Measurements from ENCODE around the gene AP2B1.

Gene AP2B1

GRCh38 chr17:35708149-35708548 is 121.0 kb downstream of the AP2B1 start:
- Histone ChIP-seq H3K9me3 (ENCODE audit: insufficient read depth, low read depth, low read length) (no peaks in the 10 kb centered on the region), H3K36me3 (ENCODE audit: insufficient read depth, low read depth, low read length) (peaks cover 35% of the 10 kb centered on the region), H3K4me1 (ENCODE audit: insufficient read depth, low read length) (no peaks in the 10 kb centered on the region), H3K27me3 (ENCODE audit: insufficient read depth, low read length) (no peaks in the 10 kb centered on the region), H3K9ac (ENCODE audit: low read depth, low read length) (no peak overlapping the region), H3K27ac (ENCODE audit: low read length) (no peak overlapping the region), H3K4me3 (ENCODE audit: low read length) (no peak overlapping the region)

GRCh38 chr17:35708951-35709350 is 121.8 kb downstream of the AP2B1 start:
- no peak overlapping the region for H3K27ac ChIP-seq (ENCODE audit: low read length)
- peaks cover 43% of the 10 kb centered on the region for H3K36me3 ChIP-seq (ENCODE audit: insufficient read depth, low read depth, low read length)
- no peak overlapping the region for H3K9ac ChIP-seq (ENCODE audit: low read depth, low read length)

GRCh38 chr17:35709874-35710273 is 122.8 kb downstream of the AP2B1 start:
- Histone ChIP-seq H3K4me3 (ENCODE audit: low read length) (no peak overlapping the region), H3K27me3 (ENCODE audit: insufficient read depth, low read length) (no peaks in the 10 kb centered on the region), H3K4me1 (ENCODE audit: insufficient read depth, low read length) (no peaks in the 10 kb centered on the region), H3K9ac (ENCODE audit: low read depth, low read length) (no peak overlapping the region), H3K27ac (ENCODE audit: low read length) (no peak overlapping the region), H3K36me3 (ENCODE audit: insufficient read depth, low read depth, low read length) (peaks cover 43% of the 10 kb centered on the region), H3K9me3 (ENCODE audit: insufficient read depth, low read depth, low read length) (no peaks in the 10 kb centered on the region)

More at GRCh38 chr17:35708951-35709350, 121.8 kb downstream of the AP2B1 start:
- Histone ChIP-seq H3K4me1 (ENCODE audit: insufficient read depth, low read length) (no peaks in the 10 kb centered on the region), H3K9me3 (ENCODE audit: insufficient read depth, low read depth, low read length) (no peaks in the 10 kb centered on the region), H3K4me3 (ENCODE audit: low read length) (no peak overlapping the region), H3K27me3 (ENCODE audit: insufficient read depth, low read length) (no peaks in the 10 kb centered on the region)

- Histone ChIP-seq H3K9me3 (ENCODE audit: insufficient read depth, low read depth, low read length) (no peaks in the 10 kb centered on the region), H3K4me3 (ENCODE audit: low read length) (no peak overlapping the region), H3K36me3 (ENCODE audit: insufficient read depth, low read depth, low read length) (peaks cover 43% of the 10 kb centered on the region), H3K27me3 (ENCODE audit: insufficient read depth, low read length) (no peaks in the 10 kb centered on the region), H3K9ac (ENCODE audit: low read depth, low read length) (no peak overlapping the region), H3K27ac (ENCODE audit: low read length) (no peak overlapping the region), H3K4me1 (ENCODE audit: insufficient read depth, low read length) (no peaks in the 10 kb centered on the region)
These were observed 123.8 kb downstream of the AP2B1 start for GRCh38 chr17:35710950-35711349.

- Histone ChIP-seq H3K36me3 (ENCODE audit: insufficient read depth, low read depth, low read length) (peaks cover 62% of the 10 kb centered on the region), H3K4me1 (ENCODE audit: insufficient read depth, low read length) (no peaks in the 10 kb centered on the region), H3K9me3 (ENCODE audit: insufficient read depth, low read depth, low read length) (no peaks in the 10 kb centered on the region), H3K4me3 (ENCODE audit: low read length) (no peak overlapping the region), H3K9ac (ENCODE audit: low read depth, low read length) (no peak overlapping the region), H3K27me3 (ENCODE audit: insufficient read depth, low read length) (no peaks in the 10 kb centered on the region), H3K27ac (ENCODE audit: low read length) (no peak overlapping the region)
These were observed 126.1 kb downstream of the AP2B1 start for GRCh38 chr17:35713069-35713728.

- no peaks in the 10 kb centered on the region for H3K27me3 ChIP-seq (ENCODE audit: insufficient read depth, low read length)
- no peak overlapping the region for H3K4me3 ChIP-seq (ENCODE audit: low read length)
- H3K36me3 ChIP-seq (ENCODE audit: insufficient read depth, low read depth, low read length) = peaks cover 62% of the 10 kb centered on the region
- no peaks in the 10 kb centered on the region for H3K4me1 ChIP-seq (ENCODE audit: insufficient read depth, low read length)
- no peak overlapping the region for H3K27ac ChIP-seq (ENCODE audit: low read length)
- H3K9me3 ChIP-seq (ENCODE audit: insufficient read depth, low read depth, low read length) = no peaks in the 10 kb centered on the region
- no peak overlapping the region for H3K9ac ChIP-seq (ENCODE audit: low read depth, low read length)
These were observed 127.9 kb downstream of the AP2B1 start for GRCh38 chr17:35714988-35715387.

- no peak overlapping the region for H3K27ac ChIP-seq (ENCODE audit: low read length)
- peaks cover 58% of the 10 kb centered on the region for H3K36me3 ChIP-seq (ENCODE audit: insufficient read depth, low read depth, low read length)
These were observed 128.3 kb downstream of the AP2B1 start for GRCh38 chr17:35715416-35715815.

GRCh38 chr17:35716173-35716572 is 129.1 kb downstream of the AP2B1 start:
- no peaks in the 10 kb centered on the region for H3K4me1 ChIP-seq (ENCODE audit: insufficient read depth, low read length)
- no peaks in the 10 kb centered on the region for H3K9me3 ChIP-seq (ENCODE audit: insufficient read depth, low read depth, low read length)
- H3K27me3 ChIP-seq (ENCODE audit: insufficient read depth, low read length) = no peaks in the 10 kb centered on the region
- no peak overlapping the region for H3K9ac ChIP-seq (ENCODE audit: low read depth, low read length)
- no peak overlapping the region for H3K27ac ChIP-seq (ENCODE audit: low read length)
- no peak overlapping the region for H3K4me3 ChIP-seq (ENCODE audit: low read length)
- H3K36me3 ChIP-seq (ENCODE audit: insufficient read depth, low read depth, low read length) = peaks cover 50% of the 10 kb centered on the region

More at GRCh38 chr17:35715416-35715815, 128.3 kb downstream of the AP2B1 start:
- H3K9me3 ChIP-seq (ENCODE audit: insufficient read depth, low read depth, low read length) = no peaks in the 10 kb centered on the region
- H3K9ac ChIP-seq (ENCODE audit: low read depth, low read length) = no peak overlapping the region
- H3K27me3 ChIP-seq (ENCODE audit: insufficient read depth, low read length) = no peaks in the 10 kb centered on the region
- H3K4me1 ChIP-seq (ENCODE audit: insufficient read depth, low read length) = no peaks in the 10 kb centered on the region
- no peak overlapping the region for H3K4me3 ChIP-seq (ENCODE audit: low read length)

GRCh38 chr17:35716897-35717465 is 129.9 kb downstream of the AP2B1 start:
- Histone ChIP-seq H3K9ac (ENCODE audit: low read depth, low read length) (no peak overlapping the region), H3K4me3 (ENCODE audit: low read length) (no peak overlapping the region), H3K4me1 (ENCODE audit: insufficient read depth, low read length) (no peaks in the 10 kb centered on the region), H3K27ac (ENCODE audit: low read length) (no peak overlapping the region), H3K27me3 (ENCODE audit: insufficient read depth, low read length) (no peaks in the 10 kb centered on the region), H3K36me3 (ENCODE audit: insufficient read depth, low read depth, low read length) (peaks cover 52% of the 10 kb centered on the region), H3K9me3 (ENCODE audit: insufficient read depth, low read depth, low read length) (no peaks in the 10 kb centered on the region)

- Histone ChIP-seq H3K27ac (ENCODE audit: low read length) (no peak overlapping the region), H3K9ac (ENCODE audit: low read depth, low read length) (no peak overlapping the region), H3K36me3 (ENCODE audit: insufficient read depth, low read depth, low read length) (peaks cover 56% of the 10 kb centered on the region), H3K27me3 (ENCODE audit: insufficient read depth, low read length) (no peaks in the 10 kb centered on the region), H3K4me1 (ENCODE audit: insufficient read depth, low read length) (no peaks in the 10 kb centered on the region), H3K9me3 (ENCODE audit: insufficient read depth, low read depth, low read length) (no peaks in the 10 kb centered on the region), H3K4me3 (ENCODE audit: low read length) (no peak overlapping the region)
These were observed 130.4 kb downstream of the AP2B1 start for GRCh38 chr17:35717475-35717874.

- Histone ChIP-seq H3K27me3 (ENCODE audit: insufficient read depth, low read length) (no peaks in the 10 kb centered on the region), H3K9ac (ENCODE audit: low read depth, low read length) (no peak overlapping the region), H3K9me3 (ENCODE audit: insufficient read depth, low read depth, low read length) (no peaks in the 10 kb centered on the region), H3K36me3 (ENCODE audit: insufficient read depth, low read depth, low read length) (peaks cover 58% of the 10 kb centered on the region), H3K27ac (ENCODE audit: low read length) (no peak overlapping the region), H3K4me3 (ENCODE audit: low read length) (no peak overlapping the region), H3K4me1 (ENCODE audit: insufficient read depth, low read length) (peaks cover 4% of the 10 kb centered on the region)
These were observed 136.6 kb downstream of the AP2B1 start for GRCh38 chr17:35723735-35724134.

- Histone ChIP-seq H3K4me3 (ENCODE audit: low read length) (no peak overlapping the region), H3K36me3 (ENCODE audit: insufficient read depth, low read depth, low read length) (peaks cover 49% of the 10 kb centered on the region), H3K9ac (ENCODE audit: low read depth, low read length) (no peak overlapping the region)
These were observed 137.9 kb downstream of the AP2B1 start for GRCh38 chr17:35725058-35725457.

More at GRCh38 chr17:35725058-35725457, 137.9 kb downstream of the AP2B1 start:
- Histone ChIP-seq H3K27ac (ENCODE audit: low read length) (no peak overlapping the region), H3K9me3 (ENCODE audit: insufficient read depth, low read depth, low read length) (no peaks in the 10 kb centered on the region), H3K27me3 (ENCODE audit: insufficient read depth, low read length) (no peaks in the 10 kb centered on the region), H3K4me1 (ENCODE audit: insufficient read depth, low read length) (peaks cover 16% of the 10 kb centered on the region)

Measured in iPS-20b (cell line).